Esophagus muscularis mucosa (tissue), 4 donors: Measurements from ENCODE around the gene SAT1. TPM values are rescaled to one million over a fixed set of nuclear protein-coding genes. Genes with fewer than 3 reads are reported as not detected.

Source experiments
- DNase-seq: peaks from one replicate; pipeline ENCODE4 v3.0.0-alpha.2; 2017; ENCODE audit errors: extremely low spot score
- H3K27ac ChIP-seq, 4 donors: fragments of 200-600 bp; sonication (generic); replicated peaks in 1 of 4; 1 replicate in 3 of 4; 2 replicates in 1 of 4; pipeline ENCODE4 v1.5.1; 2016 to 2019; ENCODE audit warnings: mild to moderate bottlenecking in 1 of 4
- H3K27me3 ChIP-seq, 4 donors: fragments of 200-600 bp; sonication (generic); one replicate each; pipeline versions ENCODE4 v1.5.1 to v1.6.0; 2016 to 2019
- H3K36me3 ChIP-seq, 4 donors: fragments of 200-600 bp; sonication (generic); one replicate each; pipeline ENCODE4 v1.5.1; 2016 to 2019
- H3K4me1 ChIP-seq, 4 donors: fragments of 200-600 bp; sonication (generic); one replicate each; pipeline ENCODE4 v1.5.1; 2016 to 2019
- H3K4me3 ChIP-seq, 4 donors: fragments of 200-600 bp; sonication (generic); 1 replicate in 2 of 4; 2 replicates in 2 of 4; pipeline ENCODE4 v1.5.1; 2016 to 2019; ENCODE audit warnings: mild to moderate bottlenecking in 4 of 4, moderate library complexity in 1 of 4
- H3K9me3 ChIP-seq, 4 donors: fragments of 200-600 bp; sonication (generic); 1 replicate in 3 of 4; 2 replicates in 1 of 4; pipeline ENCODE4 v1.5.1; 2016 to 2019
- EP300 ChIP-seq: sonication (generic); formaldehyde crosslinking; IDR thresholded peaks from one replicate; pipeline ENCODE4 v1.6.1; 2017; ENCODE audit warnings: antibody characterized with exemption
- POLR2A ChIP-seq: fragments of 450-650 bp; IDR thresholded peaks from one replicate; pipeline ENCODE4 v1.6.1; 2017; ENCODE audit warnings: antibody characterized with exemption, moderate library complexity, mild to moderate bottlenecking, low read depth
- POLR2AphosphoS5 ChIP-seq, 2 donors: sonication (generic); formaldehyde crosslinking; IDR thresholded peaks; one replicate each; pipeline ENCODE4 v1.6.1; 2017; ENCODE audit warnings: antibody characterized with exemption in 2 of 2
- WGBS: methylation state at CpG from one replicate; pipeline ENCODE4 v1.1.5; 2018; 5-methylcytosine and 5-hydroxymethylcytosine counted together
- intact Hi-C: fragments of 100-400 bp; cut with DNase I; formaldehyde crosslinking; loops from one replicate; pipeline ENCODE4 v1.15.1; 2023
- total RNA-seq, 4 donors: library from RNA; depleted of rRNA; stranded (reverse); fragments of >200 nt; gene quantifications; one replicate each; pipeline versions ENCODE4 v1.1.0 to v1.2.1, GENCODE V29; 2016
- TF ChIP-seq, protein P1 (sequence below), 3 experiments: fragments of 200-600 bp in 2 of 3; fragments of 450-650 bp in 1 of 3; sonication (generic) in 2 of 3; IDR thresholded peaks; one replicate each; pipeline ENCODE4 v1.5.1; 2017 to 2019; ENCODE audit warnings: antibody characterized with exemption in 3 of 3, mild to moderate bottlenecking in 2 of 3, moderate library complexity in 1 of 3

SAT1 gene
- total RNA-seq, result 100 to 1,000 TPM; 152 to 621 (median 206) TPM

DNA sequence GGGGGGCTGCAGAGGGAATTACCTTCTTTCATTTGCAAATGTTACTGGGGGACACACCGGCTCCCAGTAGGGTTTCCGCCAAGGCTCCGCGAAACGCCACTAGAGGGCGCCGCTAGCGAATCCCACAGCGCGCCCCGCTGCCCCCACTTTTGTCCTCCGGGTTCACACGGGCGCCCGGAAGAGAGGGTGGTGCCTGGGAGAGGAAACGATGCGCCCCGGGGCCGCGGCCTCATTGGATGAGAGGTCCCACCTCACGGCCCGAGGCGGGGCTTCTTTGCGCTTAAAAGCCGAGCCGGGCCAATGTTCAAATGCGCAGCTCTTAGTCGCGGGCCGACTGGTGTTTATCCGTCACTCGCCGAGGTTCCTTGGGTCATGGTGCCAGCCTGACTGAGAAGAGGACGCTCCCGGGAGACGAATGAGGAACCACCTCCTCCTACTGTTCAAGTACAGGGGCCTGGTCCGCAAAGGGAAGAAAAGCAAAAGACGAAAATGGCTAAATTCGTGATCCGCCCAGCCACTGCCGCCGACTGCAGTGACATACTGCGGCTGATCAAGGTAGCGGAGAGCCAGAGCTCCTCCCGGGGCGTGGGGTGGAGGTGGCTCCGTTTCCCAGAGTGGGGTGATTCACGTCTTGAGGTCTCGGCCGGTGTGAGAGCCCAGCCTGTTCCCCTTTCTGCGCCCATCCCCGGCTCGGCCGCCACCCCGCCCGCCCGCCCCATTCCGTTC is at the start of gene SAT1:
Gene SAT1, plus strand, starts transcription at position 311 of the 726 bp plus-strand sequence. Its CDS starts 179 bp downstream, at position 490.
- intact Hi-C loops, result loop anchor here (2.0 to 10.0 kb wide), 4 partner anchors 41 to 242 kb away; partner anchors contain the start of genes ACOT9 and KLHL15
- H3K27ac ChIP-seq, result peak within 1 kb of the TSS; percentile 89 to 96 (median 94)
- H3K27me3 ChIP-seq, result no peaks in the 10 kb centered on the region
- H3K4me3 ChIP-seq, result peak within 1 kb of the TSS; percentile 64 to 78 (median 68)
- peak; percentile 97 for DNase-seq
- TF ChIP-seq EP300, result no peak
- TF ChIP-seq POLR2AphosphoS5 (IDR thresholded peaks at IDR 0.05), result peak; percentile 97 to 99
- TF ChIP-seq, protein P1, sequence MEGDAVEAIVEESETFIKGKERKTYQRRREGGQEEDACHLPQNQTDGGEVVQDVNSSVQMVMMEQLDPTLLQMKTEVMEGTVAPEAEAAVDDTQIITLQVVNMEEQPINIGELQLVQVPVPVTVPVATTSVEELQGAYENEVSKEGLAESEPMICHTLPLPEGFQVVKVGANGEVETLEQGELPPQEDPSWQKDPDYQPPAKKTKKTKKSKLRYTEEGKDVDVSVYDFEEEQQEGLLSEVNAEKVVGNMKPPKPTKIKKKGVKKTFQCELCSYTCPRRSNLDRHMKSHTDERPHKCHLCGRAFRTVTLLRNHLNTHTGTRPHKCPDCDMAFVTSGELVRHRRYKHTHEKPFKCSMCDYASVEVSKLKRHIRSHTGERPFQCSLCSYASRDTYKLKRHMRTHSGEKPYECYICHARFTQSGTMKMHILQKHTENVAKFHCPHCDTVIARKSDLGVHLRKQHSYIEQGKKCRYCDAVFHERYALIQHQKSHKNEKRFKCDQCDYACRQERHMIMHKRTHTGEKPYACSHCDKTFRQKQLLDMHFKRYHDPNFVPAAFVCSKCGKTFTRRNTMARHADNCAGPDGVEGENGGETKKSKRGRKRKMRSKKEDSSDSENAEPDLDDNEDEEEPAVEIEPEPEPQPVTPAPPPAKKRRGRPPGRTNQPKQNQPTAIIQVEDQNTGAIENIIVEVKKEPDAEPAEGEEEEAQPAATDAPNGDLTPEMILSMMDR (IDR thresholded peaks at IDR 0.05), result peak; percentile 76 to 77 (median 77)
- peak; percentile 96 for TF ChIP-seq POLR2A
- WGBS, result 31% methylated on average over 49 of the region's 58 CpGs
- peaks cover 0 to 23% (median 2%) of the 10 kb centered on the region in 4 donors for H3K36me3 ChIP-seq
- H3K9me3 ChIP-seq, result no peaks in the 10 kb centered on the region
- peaks cover 0 to 30% (median 10%) of the 10 kb centered on the region in 4 donors for H3K4me1 ChIP-seq

DNA sequence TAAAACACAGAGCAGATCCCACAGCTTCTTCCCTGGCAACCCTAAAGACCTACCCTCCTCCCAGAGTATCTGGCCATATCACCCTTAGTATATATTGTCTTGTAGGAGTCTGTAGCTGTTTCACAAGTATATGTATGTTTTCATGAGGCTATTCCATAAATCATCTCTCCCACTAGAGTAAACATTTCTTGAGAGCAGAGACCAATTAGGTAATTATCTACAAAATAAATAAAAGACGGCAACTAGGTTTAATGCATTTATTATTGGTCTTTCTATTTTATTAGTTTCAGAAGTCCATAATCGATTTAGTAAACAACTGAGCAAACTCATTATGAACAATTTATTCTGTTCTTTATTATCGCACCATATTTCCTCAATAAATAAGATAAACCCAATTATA is 46.9 kb upstream of the SAT1 start:
- no peak for DNase-seq
- H3K27ac ChIP-seq, result no peak overlapping the region
- peaks cover 0 to 11% (median 5%) of the 10 kb centered on the region in 4 donors for H3K36me3 ChIP-seq
- H3K4me3 ChIP-seq, result no peak overlapping the region
- WGBS, result 45% methylated on average over 3 of the region's 3 CpGs
- intact Hi-C loops, result no loop called here
- no peak for TF ChIP-seq POLR2A
- TF ChIP-seq, protein P1 (IDR thresholded peaks at IDR 0.05), result no peak
- TF ChIP-seq POLR2AphosphoS5 (IDR thresholded peaks at IDR 0.05), result no peak
- TF ChIP-seq EP300, result no peak
- peaks cover 0 to 13% (median 5%) of the 10 kb centered on the region in 4 donors for H3K4me1 ChIP-seq
- no peaks in the 10 kb centered on the region for H3K9me3 ChIP-seq
- H3K27me3 ChIP-seq, result no peaks in the 10 kb centered on the region

DNA sequence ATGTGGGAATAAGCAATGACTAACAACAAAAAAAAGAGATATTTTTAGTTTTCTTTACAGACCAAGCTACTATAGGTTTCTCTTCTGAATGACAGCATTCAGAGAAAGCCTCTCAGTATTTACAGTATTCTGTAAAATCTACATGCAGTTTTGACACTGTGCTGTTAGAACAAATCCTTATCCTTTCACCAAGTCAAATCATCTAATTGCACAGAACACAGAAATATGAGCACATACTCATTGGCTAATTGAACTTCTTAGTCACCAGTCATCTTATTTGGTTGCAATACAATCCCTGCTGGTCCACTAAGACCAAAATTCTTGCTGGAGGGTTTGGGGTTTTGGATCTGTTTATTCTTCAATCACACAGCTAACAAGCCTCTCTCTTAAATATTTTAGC is 45.6 kb upstream of the SAT1 start:
- no peaks in the 10 kb centered on the region for H3K27me3 ChIP-seq
- no peak for DNase-seq
- no peaks in the 10 kb centered on the region for H3K9me3 ChIP-seq
- H3K4me3 ChIP-seq, result no peak overlapping the region
- H3K4me1 ChIP-seq, result peaks cover 0 to 21% (median 15%) of the 10 kb centered on the region in 4 donors
- H3K27ac ChIP-seq, result no peak overlapping the region
- H3K36me3 ChIP-seq, result peaks cover 0 to 6% (median 4%) of the 10 kb centered on the region in 4 donors
- intact Hi-C loops, result no loop called here
- TF ChIP-seq POLR2A, result no peak
- TF ChIP-seq POLR2AphosphoS5 (IDR thresholded peaks at IDR 0.05), result no peak
- no peak for TF ChIP-seq EP300
- TF ChIP-seq, protein P1 (IDR thresholded peaks at IDR 0.05), result no peak

DNA sequence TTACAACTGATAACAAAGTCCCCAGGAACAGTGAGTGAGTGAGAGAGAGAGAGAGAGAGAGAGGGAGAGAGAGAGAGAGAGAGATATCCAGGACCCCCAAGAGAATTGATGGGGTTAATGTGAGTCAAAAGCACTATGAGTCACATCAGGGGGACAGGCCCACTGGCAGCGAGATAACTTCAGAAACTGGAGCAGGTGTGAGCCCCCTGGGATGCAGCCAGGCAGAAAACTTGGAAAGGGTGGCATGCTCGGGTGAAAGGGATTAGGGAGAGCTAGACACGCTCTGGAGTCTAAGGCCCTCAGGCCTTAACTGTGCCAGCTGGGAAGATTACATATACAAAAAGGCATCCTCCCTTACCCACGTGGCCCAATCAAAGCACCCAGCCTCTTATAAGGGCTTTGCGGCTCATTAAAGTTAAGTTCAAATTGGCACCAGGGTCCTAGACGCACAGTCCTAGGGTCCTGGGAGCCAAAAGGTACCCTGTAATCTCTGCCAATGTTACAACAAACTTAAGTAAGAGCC is 40.7 kb upstream of the SAT1 start:
- Histone ChIP-seq H3K9me3 (no peaks in the 10 kb centered on the region), H3K36me3 (no peaks in the 10 kb centered on the region), H3K4me1 (peaks cover 0 to 21% (median 12%) of the 10 kb centered on the region in 4 donors), H3K27me3 (no peaks in the 10 kb centered on the region), H3K4me3 (peak overlapping the region; percentile 71 to 83 (median 76)), H3K27ac (peak overlapping the region; percentile 92 to 98 (median 96))
- TF ChIP-seq, protein P1 (IDR thresholded peaks at IDR 0.05), result no peak
- TF ChIP-seq POLR2A (no peak), POLR2AphosphoS5 (IDR thresholded peaks at IDR 0.05) (peak; percentile 72 to 83), EP300 (no peak)
- 37% methylated on average over 6 of the region's 6 CpGs for WGBS
- intact Hi-C loops, result loop anchor here (5.0 kb wide), 1 partner anchor 40 kb away; the partner anchor contains the start of gene SAT1
- DNase-seq, result no peak
